Endothelial cell of umbilical vein (primary cell): Measurements from ENCODE around the gene ALOX5. TPM values are rescaled to one million over a fixed set of nuclear protein-coding genes. Genes with fewer than 3 reads are reported as not detected.
"Not testable (repeated sequence)": the region's sequence is repeated elsewhere in the genome, so short reads cannot be mapped to it uniquely, and the experiment has no call there.

Experiments
- BruUV-seq: library from RNA; stranded (reverse); fragments of 400-500 nt; replicated peaks from 2 replicates; lab custom pipeline; 2021; lab: Mats Ljungman, UMichigan
- CTCF ChIA-PET: fragments of 300-600, 350-600 bp; sonication (Branson Sonifier 250); formaldehyde crosslinking; loops from one replicate; lab custom pipeline; 2021; ENCODE audit warnings: antibody characterized with exemption, inconsistent platforms; lab: Charles Lee
- POLR2A ChIA-PET: fragments of 300-600, 350-600 bp; sonication (Branson Sonifier 250); formaldehyde crosslinking; loops from one replicate; lab custom pipeline; 2021; ENCODE audit warnings: antibody characterized with exemption, inconsistent platforms; lab: Charles Lee
- DNase-seq: peaks from one replicate; pipeline ENCODE4 v3.0.0-alpha.2; 2011; ENCODE audit warnings: low read depth, low spot score
- FAIRE-seq: peaks from 2 replicates; lab custom pipeline; 2011; peaks lifted over from hg19 to GRCh38; lab: Jason Lieb, UNC
- H2AFZ ChIP-seq: 2 replicates; pipeline ENCODE4 v1.6.0; 2012; ENCODE audit warnings: low read depth, low read length, control low read depth, inconsistent platforms
- H3K27ac ChIP-seq: 2 replicates; pipeline ENCODE4 v1.5.1; 2011; ENCODE audit warnings: low read depth, mild to moderate bottlenecking, control low read depth, low read length, moderate library complexity; ENCODE audit not compliant: insufficient read depth
- H3K27me3 ChIP-seq, 2 experiments: 2 replicates each; pipeline versions ENCODE4 v1.6.0 to v1.6.1; 2011; ENCODE audit warnings: low read length in 2 of 2, mixed read lengths in 1 of 2; ENCODE audit not compliant: control insufficient read depth in 2 of 2, insufficient read depth in 2 of 2
- H3K36me3 ChIP-seq, 2 experiments: 2 replicates in 1 of 2; 3 replicates in 1 of 2; pipeline ENCODE4 v1.5.1; 2011; ENCODE audit warnings: low read length in 2 of 2, mild to moderate bottlenecking in 1 of 2, moderate library complexity in 1 of 2; ENCODE audit not compliant: control insufficient read depth in 2 of 2, insufficient read depth in 2 of 2; ENCODE audit errors: extremely low read depth in 1 of 2
- H3K4me1 ChIP-seq: 3 replicates; pipeline ENCODE4 v1.5.1; 2011; ENCODE audit warnings: mild to moderate bottlenecking, low read length; ENCODE audit not compliant: control insufficient read depth, insufficient read depth; ENCODE audit errors: extremely low read depth
- H3K4me2 ChIP-seq: 2 replicates; pipeline ENCODE4 v1.6.1; 2011; ENCODE audit warnings: low read length, control low read depth, mixed read lengths; ENCODE audit not compliant: insufficient read depth
- H3K4me3 ChIP-seq, 3 experiments: fragments of 200-600 bp in 1 of 3; sonication (generic), shearing (Covaris generic) in 1 of 3; replicated peaks in 1 of 3; 2 replicates each; pipeline ENCODE4 v1.5.1; 2011 to 2016; ENCODE audit warnings: control low read depth in 3 of 3, low read length in 3 of 3, mild to moderate bottlenecking in 2 of 3, inconsistent platforms in 1 of 3, low read depth in 1 of 3, moderate library complexity in 1 of 3; ENCODE audit not compliant: insufficient read depth in 1 of 3
- H3K79me2 ChIP-seq: 2 replicates; pipeline ENCODE4 v1.6.0; 2012; ENCODE audit warnings: low read length, inconsistent platforms; ENCODE audit not compliant: control insufficient read depth, insufficient read depth
- H3K9ac ChIP-seq: replicated peaks from 2 replicates; pipeline ENCODE3; 2011; ENCODE audit warnings: low read length, control low read depth; ENCODE audit not compliant: insufficient read depth; ENCODE audit errors: extremely low read depth
- H3K9me1 ChIP-seq: replicated peaks from 3 replicates; pipeline ENCODE4 v1.6.0; 2011; ENCODE audit warnings: mild to moderate bottlenecking, low read length; ENCODE audit not compliant: control insufficient read depth, insufficient read depth; ENCODE audit errors: extremely low read depth
- H3K9me3 ChIP-seq: replicated peaks from 2 replicates; pipeline ENCODE4 v1.5.1; 2012; ENCODE audit warnings: low read length, inconsistent platforms; ENCODE audit not compliant: control insufficient read depth, insufficient read depth
- H4K20me1 ChIP-seq: replicated peaks from 2 replicates; pipeline ENCODE3; 2011; ENCODE audit warnings: mild to moderate bottlenecking, low read length; ENCODE audit not compliant: control insufficient read depth, insufficient read depth; ENCODE audit errors: extremely low read depth
- dilution Hi-C: fragments of 300-500 bp; cut with MboI; formaldehyde crosslinking; loops from one replicate; pipeline ENCODE4 v1.15.0; 2019; ENCODE audit warnings: low sequenced_read_pairs; ENCODE audit not compliant: extremely low pct_ligation_motif_present
- intact Hi-C: fragments of 100-400 bp; cut with micrococcal nuclease; formaldehyde crosslinking; loops from one replicate; pipeline ENCODE4 v1.10.0; 2022
- polyA plus RNA-seq, 4 experiments: library from polyadenylated mRNA; depleted of rRNA in 3 of 4; stranded (reverse) in 3 of 4; unstranded in 1 of 4; fragments of >200 nt; gene quantifications; 2 replicates each; pipeline versions ENCODE4 v1.2.1 to v1.2.3, GENCODE V29; 2011 to 2012; ENCODE audit warnings: missing spikeins in 1 of 4
- total RNA-seq: library from RNA; stranded (reverse); gene quantifications from 2 replicates; pipeline ENCODE4 v1.2.3, GENCODE V29; 2021

Gene ALOX5
- total and polyA plus RNA-seq, 2 donors (not counting 3 experiments of a cell fraction or from before 2014, with no cell fraction given), result 0.04 TPM; not detected in 1

- H3K9me1 ChIP-seq, CTCF ChIA-PET, H3K27ac ChIP-seq, H3K4me2 ChIP-seq, H3K79me2 ChIP-seq, intact Hi-C loops, DNase-seq, H3K4me1 ChIP-seq, H3K9me3 ChIP-seq, H4K20me1 ChIP-seq, FAIRE-seq, H2AFZ ChIP-seq, H3K27me3 ChIP-seq, BruUV-seq, H3K9ac ChIP-seq, H3K36me3 ChIP-seq, dilution Hi-C loops, H3K4me3 ChIP-seq, POLR2A ChIA-PET: not testable (repeated sequence)
Observed at GRCh38 chr10:45361983-45362799, 11.8 kb upstream of the ALOX5 start.

- intact Hi-C loops, BruUV-seq: not testable (repeated sequence)
Observed at GRCh38 chr10:45367643-45368042, 6.4 kb upstream of the ALOX5 start.

More at GRCh38 chr10:45367643-45368042, 6.4 kb upstream of the ALOX5 start:
- H3K27ac ChIP-seq, POLR2A ChIA-PET, H3K4me2 ChIP-seq, H3K9ac ChIP-seq, H3K4me1 ChIP-seq, H3K9me1 ChIP-seq, H3K9me3 ChIP-seq, H3K36me3 ChIP-seq, H3K79me2 ChIP-seq, H2AFZ ChIP-seq, FAIRE-seq, H3K4me3 ChIP-seq, CTCF ChIA-PET, DNase-seq, H4K20me1 ChIP-seq, dilution Hi-C loops: not testable (repeated sequence)
- peaks cover 8 to 14% of the 10 kb centered on the region in 2 experiments for H3K27me3 ChIP-seq
